Erythroblast (primary cell): Measurements from ENCODE around the gene RASSF5.

Source experiments
- GATA1 ChIP-seq: IDR thresholded peaks from 2 replicates; pipeline ENCODE4 v1.6.1; 2011; ENCODE audit warnings: low read depth, mild to moderate bottlenecking, control low read depth, low read length, moderate library complexity
- POLR2A ChIP-seq: IDR thresholded peaks from 2 replicates; pipeline ENCODE4 v1.6.1; 2011; ENCODE audit warnings: mild to moderate bottlenecking, low read length

DNA sequence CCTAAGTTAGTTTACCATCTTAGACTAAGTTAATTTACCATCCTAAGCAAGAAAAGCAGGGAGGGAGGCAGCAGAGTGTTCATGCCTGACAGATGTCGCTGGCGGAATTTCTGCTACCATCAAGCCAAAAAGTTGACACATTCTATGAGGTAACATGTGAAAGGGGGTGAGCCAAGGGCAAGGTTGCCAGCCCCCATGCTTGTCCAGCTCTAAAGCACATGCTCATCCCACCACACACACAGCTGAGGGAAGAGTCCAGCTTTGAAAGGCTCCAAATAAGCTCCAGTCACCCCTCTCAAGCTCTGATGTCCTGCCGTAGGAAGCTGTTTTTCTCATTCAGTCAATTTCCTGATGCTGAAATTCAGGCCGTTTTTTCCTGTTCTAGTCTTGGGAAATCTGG is 58.7 kb downstream of the RASSF5 start:
- TF ChIP-seq POLR2A (no peak), GATA1 (no peak)
